22Rv1 (cell line): ENCODE results near the gene FRAS1.

ENCODE experiments used
- H3K27ac ChIP-seq: fragments of 450-650 bp; 2 replicates; pipeline ENCODE4 v1.5.1; 2017
- ZFX ChIP-seq: fragments of 450-650 bp; IDR thresholded peaks from 2 replicates; pipeline ENCODE4 v1.6.1; 2017; ENCODE audit warnings: antibody characterized with exemption, borderline replicate concordance
- TF ChIP-seq, protein P1 (sequence below): fragments of 450-650 bp; IDR thresholded peaks from 2 replicates; pipeline ENCODE4 v1.5.1; 2017; ENCODE audit warnings: mild to moderate bottlenecking

The FRAS1 gene

DNA sequence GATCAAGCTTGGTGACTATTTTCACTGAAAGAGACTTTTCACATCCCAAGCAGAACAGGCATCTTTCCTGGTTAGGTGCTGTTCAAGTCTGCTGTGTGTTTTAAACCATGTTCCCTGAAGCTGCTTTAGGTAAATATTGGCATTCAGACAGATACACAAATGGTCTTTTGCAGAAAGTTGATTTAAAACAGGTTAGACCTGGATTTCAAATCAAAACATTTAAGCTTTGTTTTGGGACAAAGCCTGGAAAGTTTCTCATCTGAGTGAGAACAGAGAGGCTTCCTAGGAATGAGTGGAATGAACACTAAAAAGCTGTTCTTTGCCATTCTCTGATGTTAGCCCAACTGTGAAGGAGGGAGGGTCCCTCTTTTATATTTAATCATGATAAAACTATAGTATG is 504.6 kb downstream of the FRAS1 start:
- peak overlapping the region; percentile 42 for H3K27ac ChIP-seq
- no peak for TF ChIP-seq ZFX
- TF ChIP-seq, protein P1, sequence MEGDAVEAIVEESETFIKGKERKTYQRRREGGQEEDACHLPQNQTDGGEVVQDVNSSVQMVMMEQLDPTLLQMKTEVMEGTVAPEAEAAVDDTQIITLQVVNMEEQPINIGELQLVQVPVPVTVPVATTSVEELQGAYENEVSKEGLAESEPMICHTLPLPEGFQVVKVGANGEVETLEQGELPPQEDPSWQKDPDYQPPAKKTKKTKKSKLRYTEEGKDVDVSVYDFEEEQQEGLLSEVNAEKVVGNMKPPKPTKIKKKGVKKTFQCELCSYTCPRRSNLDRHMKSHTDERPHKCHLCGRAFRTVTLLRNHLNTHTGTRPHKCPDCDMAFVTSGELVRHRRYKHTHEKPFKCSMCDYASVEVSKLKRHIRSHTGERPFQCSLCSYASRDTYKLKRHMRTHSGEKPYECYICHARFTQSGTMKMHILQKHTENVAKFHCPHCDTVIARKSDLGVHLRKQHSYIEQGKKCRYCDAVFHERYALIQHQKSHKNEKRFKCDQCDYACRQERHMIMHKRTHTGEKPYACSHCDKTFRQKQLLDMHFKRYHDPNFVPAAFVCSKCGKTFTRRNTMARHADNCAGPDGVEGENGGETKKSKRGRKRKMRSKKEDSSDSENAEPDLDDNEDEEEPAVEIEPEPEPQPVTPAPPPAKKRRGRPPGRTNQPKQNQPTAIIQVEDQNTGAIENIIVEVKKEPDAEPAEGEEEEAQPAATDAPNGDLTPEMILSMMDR, result no peak

GRCh38 chr4:78562687-78563086 is 505.6 kb downstream of the FRAS1 start:
- H3K27ac ChIP-seq, result no peak overlapping the region
- TF ChIP-seq ZFX, result no peak
- TF ChIP-seq, protein P1, result no peak

DNA sequence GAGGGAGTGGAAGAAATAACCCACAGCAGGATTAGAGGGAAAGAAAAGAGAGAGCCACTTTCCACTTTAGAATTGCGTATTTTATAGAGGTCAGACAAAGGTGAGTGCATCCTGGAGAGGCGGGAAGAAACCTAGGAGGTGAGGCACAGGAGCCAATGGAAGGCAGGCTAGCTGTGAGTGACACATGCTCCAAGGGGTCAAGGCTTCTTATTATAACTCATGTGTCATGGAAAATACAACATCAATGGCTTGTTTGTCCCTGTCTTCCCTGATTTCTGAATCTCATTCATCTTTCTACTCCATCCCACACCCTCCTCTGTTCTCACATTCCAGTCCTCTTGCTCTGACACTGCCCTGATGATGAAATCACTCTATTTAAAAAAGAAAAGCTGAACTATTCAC is 508.8 kb downstream of the FRAS1 start:
- no peak overlapping the region for H3K27ac ChIP-seq
- TF ChIP-seq ZFX, result no peak
- TF ChIP-seq, protein P1, result no peak

DNA sequence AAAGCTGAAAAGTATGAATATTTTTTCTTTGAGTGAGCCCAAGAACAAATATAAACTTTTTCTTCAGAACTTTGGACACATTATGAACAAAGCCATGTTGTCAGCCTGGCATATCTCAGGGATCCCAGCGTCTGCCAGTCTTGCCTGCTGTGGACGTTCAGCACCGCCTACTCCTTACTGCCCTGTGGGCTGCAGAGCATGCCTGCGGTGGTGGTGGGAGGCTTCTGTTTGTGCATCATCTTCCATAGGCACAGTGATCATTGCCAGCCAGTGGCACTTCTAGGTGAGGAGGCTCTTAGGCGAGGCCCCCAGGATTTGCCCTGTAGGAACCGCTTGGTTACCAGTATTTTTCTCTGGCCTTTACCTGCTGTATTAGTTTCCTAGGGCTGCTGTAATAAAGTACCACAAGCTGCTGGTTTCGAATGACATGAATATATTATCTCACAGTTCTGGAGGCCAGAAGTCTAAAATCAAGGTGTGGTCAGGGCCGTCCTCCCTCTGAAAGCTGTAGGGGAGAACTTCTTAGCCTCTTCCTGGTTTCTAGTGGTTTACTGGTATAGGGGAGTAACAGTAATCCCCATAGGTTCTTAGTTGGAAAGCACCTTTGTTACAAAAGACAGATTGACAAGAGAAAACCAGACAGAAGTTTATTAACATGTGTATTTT is 509.8 kb downstream of the FRAS1 start:
- no peak overlapping the region for H3K27ac ChIP-seq
- TF ChIP-seq ZFX, result no peak
- TF ChIP-seq, protein P1, result no peak

DNA sequence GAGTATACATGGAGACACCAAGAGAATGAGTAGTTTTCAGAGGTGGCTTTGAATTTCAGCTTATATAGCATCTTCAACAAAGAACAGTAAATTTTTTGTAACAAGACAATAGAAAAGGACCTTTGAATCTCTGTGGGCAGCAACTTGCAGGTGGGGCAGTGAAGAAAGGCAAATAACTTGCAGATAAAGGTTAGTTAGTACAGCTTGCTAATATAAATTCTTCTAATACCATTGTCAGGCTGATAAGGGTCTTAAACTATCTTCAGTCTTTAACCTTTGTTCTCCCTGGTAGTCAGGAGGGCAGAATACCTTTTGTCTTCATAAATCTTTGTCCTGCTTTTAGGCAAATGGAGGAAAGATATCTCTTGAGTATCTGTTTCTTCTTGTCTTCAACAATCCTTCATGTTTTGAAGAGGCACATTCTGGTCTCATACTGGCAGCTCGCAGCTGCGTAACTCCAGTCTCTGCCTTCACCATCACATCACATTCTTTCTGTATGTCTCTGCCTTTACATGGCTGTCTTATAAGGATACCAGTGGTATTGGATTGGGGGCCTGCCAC is 510.5 kb downstream of the FRAS1 start:
- TF ChIP-seq, protein P1, result no peak
- TF ChIP-seq ZFX, result no peak
- H3K27ac ChIP-seq, result no peak overlapping the region

GRCh38 chr4:78568640-78569305 is 511.6 kb downstream of the FRAS1 start:
- H3K27ac ChIP-seq, result no peak overlapping the region
- TF ChIP-seq, protein P1, result no peak
- TF ChIP-seq ZFX, result no peak

- H3K27ac ChIP-seq, result no peak overlapping the region
- TF ChIP-seq, protein P1, result no peak
- TF ChIP-seq ZFX, result no peak
Measured at GRCh38 chr4:78569306-78569821, 512.2 kb downstream of the FRAS1 start.
